SH-SY5Y (cell line): ENCODE measurements around the gene ATF5.

Source experiments
- GATA2 ChIP-seq: IDR thresholded peaks from 2 replicates; pipeline ENCODE4 v1.6.1; 2011; ENCODE audit warnings: mild to moderate bottlenecking, low read depth, low read length
- GATA3 ChIP-seq: IDR thresholded peaks from 2 replicates; pipeline ENCODE4 v1.6.1; 2011; ENCODE audit warnings: low read depth, mild to moderate bottlenecking, low read length, moderate library complexity

DNA sequence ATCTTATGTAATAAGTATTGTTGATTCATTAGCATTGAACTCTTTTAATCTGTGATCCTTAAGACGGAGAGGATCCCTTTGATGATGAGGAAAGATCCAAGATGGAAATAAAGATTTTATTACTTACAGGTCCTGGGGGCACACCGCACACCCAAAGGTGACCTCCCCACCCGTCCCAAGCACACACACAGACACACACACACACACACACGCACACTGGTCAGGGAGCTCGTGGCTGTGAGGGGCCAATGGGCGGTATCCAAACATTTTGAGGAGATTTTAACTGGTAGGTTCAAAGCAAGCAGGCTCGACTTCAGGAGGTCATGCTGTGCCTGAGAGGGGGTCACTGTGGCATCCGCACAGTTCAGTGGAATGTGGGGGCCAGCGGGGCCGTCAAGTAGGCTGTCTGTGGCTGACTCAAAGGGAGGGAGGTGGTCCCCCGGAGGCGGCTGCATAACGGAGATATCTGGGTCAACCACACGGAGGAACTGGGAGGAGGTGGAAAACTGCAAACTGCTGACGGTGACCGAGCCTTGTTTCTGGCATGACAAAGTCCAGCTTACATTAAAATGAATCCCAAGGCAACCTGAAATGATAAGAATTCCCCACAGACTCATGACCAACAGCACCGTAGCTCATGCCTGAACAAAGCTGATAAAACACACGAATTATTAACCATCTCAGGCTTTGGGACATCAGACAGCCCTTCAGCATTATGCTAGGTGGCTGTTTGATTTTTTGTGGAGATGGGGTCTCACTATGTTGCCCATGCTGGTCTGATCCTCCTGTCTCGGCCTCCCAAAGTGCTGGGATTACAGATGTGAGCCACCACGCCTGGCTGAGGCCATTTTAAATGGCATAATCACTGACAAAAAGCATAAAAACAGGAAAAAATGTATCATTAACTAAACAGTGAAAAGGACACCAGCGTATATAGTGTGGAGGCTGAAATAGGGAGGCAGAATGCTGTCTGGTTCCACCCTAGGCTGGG, 52.9 kb downstream of the ATF5 start:
- TF ChIP-seq GATA2 = no peak
- no peak for TF ChIP-seq GATA3
